ENCODE data around the gene IL1B. TPM values are rescaled to one million over a fixed set of nuclear protein-coding genes. Genes with fewer than 3 reads are reported as not detected.

Gene IL1B
- total RNA-seq, 1 experiment from 2014 or later: 1.4 TPM

- Histone ChIP-seq H3K4me3 (no peak overlapping the region), H3K27ac (no peak overlapping the region), H3K36me3 (ENCODE audit: low read depth) (no peaks in the 10 kb centered on the region), H4K20me1 (ENCODE audit: insufficient read depth) (no peaks in the 10 kb centered on the region), H3K9me3 (ENCODE audit: insufficient read depth, low read depth) (peaks cover 3% of the 10 kb centered on the region; the same call in 1 of the 2 replicates), H3K4me2 (no peak overlapping the region), H3F3A (ENCODE audit: insufficient read depth, low read depth) (peaks cover 8% of the 10 kb centered on the region), H3K4me1 (replicated peaks; ENCODE audit: insufficient read depth) (peaks cover 31% of the 10 kb centered on the region), H3K79me2 (ENCODE audit: low read depth) (no peaks in the 10 kb centered on the region), H2AFZ (no peak overlapping the region), H3K27me3 (ENCODE audit: insufficient read depth, low read depth) (no peaks in the 10 kb centered on the region), H3K9me2 (ENCODE audit: insufficient read depth) (no peaks in the 10 kb centered on the region)
- BruUV-seq (replicated peaks): no TSS peak
- TF ChIP-seq CTCF (conservative IDR thresholded peaks at IDR 0.05) (no peak), EZH2 (IDR thresholded peaks at IDR 0.05; ENCODE audit: low read depth) (no peak)
- ChIA-PET CTCF (no interaction called here), POLR2A (ENCODE audit: unreplicated experiment) (no interaction called here)
- intact Hi-C loops (cut with micrococcal nuclease; ENCODE audit: unreplicated experiment): no loop called here
- no peak for DNase-seq
Measured at GRCh38 chr2:112830682-112831512, 5.7 kb downstream of the IL1B start.

GRCh38 chr2:112829961-112830681 is 6.5 kb downstream of the IL1B start:
- H3K4me3 ChIP-seq: no peak overlapping the region
- no peaks in the 10 kb centered on the region for H3K27me3 ChIP-seq (ENCODE audit: insufficient read depth, low read depth)
- H3K4me1 ChIP-seq (replicated peaks; ENCODE audit: insufficient read depth): peaks cover 23% of the 10 kb centered on the region
- ChIA-PET POLR2A (ENCODE audit: unreplicated experiment) (no interaction called here), CTCF (no interaction called here)
- H3K4me2 ChIP-seq: no peak overlapping the region
- H3F3A ChIP-seq (ENCODE audit: insufficient read depth, low read depth): peaks cover 5% of the 10 kb centered on the region; the same call in 1 of the 2 replicates
- H3K9me3 ChIP-seq (ENCODE audit: insufficient read depth, low read depth): peaks cover under 1% of the 10 kb centered on the region; the same call in 1 of the 2 replicates
- H2AFZ ChIP-seq: no peak overlapping the region
- H3K36me3 ChIP-seq (ENCODE audit: low read depth): no peaks in the 10 kb centered on the region
- no peaks in the 10 kb centered on the region for H3K79me2 ChIP-seq (ENCODE audit: low read depth)
- intact Hi-C loops (cut with micrococcal nuclease; ENCODE audit: unreplicated experiment): no loop called here
- no peak overlapping the region for H3K27ac ChIP-seq
- H3K9me2 ChIP-seq (ENCODE audit: insufficient read depth): no peaks in the 10 kb centered on the region
- BruUV-seq (replicated peaks): no TSS peak
- DNase-seq: no peak
- no peaks in the 10 kb centered on the region for H4K20me1 ChIP-seq (ENCODE audit: insufficient read depth)
- TF ChIP-seq EZH2 (IDR thresholded peaks at IDR 0.05; ENCODE audit: low read depth) (no peak), CTCF (conservative IDR thresholded peaks at IDR 0.05) (no peak)

GRCh38 chr2:112829101-112829960 is 7.2 kb downstream of the IL1B start:
- intact Hi-C loops (cut with micrococcal nuclease; ENCODE audit: unreplicated experiment): no loop called here
- TF ChIP-seq EZH2 (IDR thresholded peaks at IDR 0.05; ENCODE audit: low read depth): no peak
- H3K4me3 ChIP-seq: no peak overlapping the region
- no peaks in the 10 kb centered on the region for H3K9me2 ChIP-seq (ENCODE audit: insufficient read depth)
- no peak overlapping the region for H3K4me2 ChIP-seq
- no peaks in the 10 kb centered on the region for H3K36me3 ChIP-seq (ENCODE audit: low read depth)
- CTCF ChIA-PET: no interaction called here
- no peak overlapping the region for H3K27ac ChIP-seq
- H3F3A ChIP-seq (ENCODE audit: insufficient read depth, low read depth): peaks cover 5% of the 10 kb centered on the region; the same call in 1 of the 2 replicates
- H3K79me2 ChIP-seq (ENCODE audit: low read depth): no peaks in the 10 kb centered on the region
- POLR2A ChIA-PET (ENCODE audit: unreplicated experiment): no interaction called here
- no peaks in the 10 kb centered on the region for H4K20me1 ChIP-seq (ENCODE audit: insufficient read depth)
- no peaks in the 10 kb centered on the region for H3K27me3 ChIP-seq (ENCODE audit: insufficient read depth, low read depth)
- no peaks in the 10 kb centered on the region for H3K9me3 ChIP-seq (ENCODE audit: insufficient read depth, low read depth)
- H2AFZ ChIP-seq: no peak overlapping the region
- DNase-seq: no peak
- peaks cover 18% of the 10 kb centered on the region for H3K4me1 ChIP-seq (replicated peaks; ENCODE audit: insufficient read depth)
- no TSS peak for BruUV-seq (replicated peaks)
